SK-N-SH (cell line): ENCODE measurements around the gene DAGLA. TPM values are rescaled to one million over a fixed set of nuclear protein-coding genes. Genes with fewer than 3 reads are reported as not detected.

Experiments used
- CTCF ChIA-PET: fragments of 300-600, 350-600 bp; formaldehyde crosslinking; extraction: SDS; loops from one replicate; lab custom pipeline; 2021; lab: Yijun Ruan, JAX
- POLR2A ChIA-PET: fragments of 350-600 bp; sonication (Branson Sonifier 250); formaldehyde crosslinking; extraction: SDS; loops from one replicate; lab custom pipeline; 2020; ENCODE audit warnings: antibody characterized with exemption, inconsistent platforms; lab: Yijun Ruan, JAX
- DNase-seq: peaks from one replicate; pipeline ENCODE4 v3.0.0; 2012
- H2AFZ ChIP-seq: fragments of 200-600 bp; sonication (generic); 2 replicates; pipeline ENCODE4 v1.8.1; 2016; ENCODE audit warnings: antibody characterized with exemption, mild to moderate bottlenecking, low read depth
- H3F3A ChIP-seq: fragments of 200-600 bp; sonication (generic); replicated peaks from 2 replicates; pipeline ENCODE3; 2016; ENCODE audit warnings: antibody characterized with exemption, mild to moderate bottlenecking; ENCODE audit not compliant: insufficient read depth
- H3K27ac ChIP-seq, 2 experiments: fragments of 200-500 bp in 1 of 2; fragments of 200-600 bp in 1 of 2; sonication (Bioruptor generic) in 1 of 2; sonication (generic), shearing (Covaris generic) in 1 of 2; 2 replicates each; pipeline versions ENCODE4 v1.5.1 to v1.6.1; 2014 to 2016; ENCODE audit warnings: low read depth in 2 of 2, inconsistent platforms in 1 of 2, low read length in 1 of 2, mild to moderate bottlenecking in 1 of 2, mixed read lengths in 1 of 2
- H3K27me3 ChIP-seq: fragments of 200-600 bp; sonication (generic), shearing (Covaris generic); 2 replicates; pipeline ENCODE4 v1.6.1; 2016; ENCODE audit warnings: mixed run types; ENCODE audit not compliant: insufficient read depth
- H3K36me3 ChIP-seq, 2 experiments: fragments of 200-500 bp in 1 of 2; fragments of 200-600 bp in 1 of 2; sonication (Bioruptor generic) in 1 of 2; sonication (generic) in 1 of 2; replicated peaks in 1 of 2; 2 replicates each; pipeline versions ENCODE3 to v1.5.1; 2014 to 2016; ENCODE audit warnings: low read length in 1 of 2, mild to moderate bottlenecking in 1 of 2; ENCODE audit not compliant: insufficient read depth in 2 of 2, control insufficient read depth in 1 of 2
- H3K4me1 ChIP-seq, 2 experiments: fragments of 200-500 bp in 1 of 2; fragments of 200-600 bp in 1 of 2; sonication (Bioruptor generic) in 1 of 2; sonication (generic), shearing (Covaris generic) in 1 of 2; 2 replicates each; pipeline versions ENCODE4 v1.5.1 to v1.6.1; 2014 to 2016; ENCODE audit warnings: low read depth in 1 of 2, low read length in 1 of 2, mixed run types in 1 of 2; ENCODE audit not compliant: insufficient read depth in 2 of 2, control insufficient read depth in 1 of 2
- H3K4me2 ChIP-seq: fragments of 200-600 bp; sonication (generic), shearing (Covaris generic); 2 replicates; pipeline ENCODE4 v1.6.1; 2017; ENCODE audit warnings: mixed run types
- H3K4me3 ChIP-seq, 2 experiments: fragments of 200-500 bp in 1 of 2; fragments of 200-600 bp in 1 of 2; sonication (Bioruptor generic) in 1 of 2; sonication (generic), shearing (Covaris generic) in 1 of 2; 2 replicates each; pipeline versions ENCODE4 v1.5.1 to v1.8.1; 2014 to 2016; ENCODE audit warnings: low read depth in 2 of 2, inconsistent platforms in 1 of 2, low read length in 1 of 2, mild to moderate bottlenecking in 1 of 2, mixed read lengths in 1 of 2, moderate library complexity in 1 of 2
- H3K79me2 ChIP-seq: fragments of 200-600 bp; sonication (generic); 2 replicates; pipeline ENCODE4 v1.8.1; 2017; ENCODE audit warnings: mild to moderate bottlenecking; ENCODE audit not compliant: insufficient read depth
- H3K9ac ChIP-seq: fragments of 200-600 bp; sonication (generic); 2 replicates; pipeline ENCODE4 v1.6.1; 2017; ENCODE audit warnings: mixed run types
- H3K9me2 ChIP-seq: fragments of 200-600 bp; sonication (generic); 2 replicates; pipeline ENCODE4 v1.6.1; 2017; ENCODE audit warnings: mixed run types
- H3K9me3 ChIP-seq: fragments of 200-600 bp; sonication (generic); 2 replicates; pipeline ENCODE4 v1.6.1; 2017; ENCODE audit warnings: mixed run types, mild to moderate bottlenecking, moderate library complexity
- H4K20me1 ChIP-seq: fragments of 200-600 bp; sonication (generic); 2 replicates; pipeline ENCODE4 v1.6.1; 2017; ENCODE audit warnings: mild to moderate bottlenecking, mixed run types; ENCODE audit not compliant: insufficient read depth
- CHD2 ChIP-seq: fragments of 150-350 bp; IDR thresholded peaks from 2 replicates; pipeline ENCODE4 v1.6.1; 2018; ENCODE audit warnings: low read length; ENCODE audit not compliant: partially characterized antibody
- ELF1 ChIP-seq: IDR thresholded peaks from 2 replicates; pipeline ENCODE4 v1.4.0; 2012
- EP300 ChIP-seq, 2 experiments: IDR thresholded peaks; 2 replicates each; pipeline versions ENCODE4 v1.4.0 to v1.6.1; 2012; ENCODE audit warnings: borderline replicate concordance in 1 of 2, low read depth in 1 of 2, low read length in 1 of 2
- EZH2phosphoT487 ChIP-seq: fragments of 200-600 bp; sonication (generic); IDR thresholded peaks from 2 replicates; pipeline ENCODE4 v1.6.1; 2017; ENCODE audit warnings: low read depth, mixed run types, mild to moderate bottlenecking, antibody characterized with exemption, moderate library complexity, borderline replicate concordance
- FOSL2 ChIP-seq: IDR thresholded peaks from 2 replicates; pipeline ENCODE4 v1.4.0; 2012; ENCODE audit warnings: low read depth, mild to moderate bottlenecking, moderate library complexity, borderline replicate concordance
- FOXJ3 ChIP-seq: sonication (generic); formaldehyde crosslinking; IDR thresholded peaks from 2 replicates; pipeline ENCODE4 v1.5.1; 2020; ENCODE audit warnings: mild to moderate bottlenecking, missing genetic modification reagents
- GATA2 ChIP-seq: sonication (generic); formaldehyde crosslinking; IDR thresholded peaks from 2 replicates; pipeline ENCODE4 v1.5.0; 2020; ENCODE audit warnings: mild to moderate bottlenecking, missing genetic modification reagents
- IRF3 ChIP-seq: fragments of 150-350 bp; IDR thresholded peaks from 2 replicates; pipeline ENCODE4 v1.6.1; 2016; ENCODE audit warnings: mild to moderate bottlenecking, low read depth, low read length
- MAX ChIP-seq: IDR thresholded peaks from 2 replicates; pipeline ENCODE4 v1.4.0; 2012; ENCODE audit warnings: low read depth
- MXI1 ChIP-seq: IDR thresholded peaks from 2 replicates; pipeline ENCODE4 v1.6.1; 2012; ENCODE audit warnings: mild to moderate bottlenecking, low read depth, low read length, improper control_type of control experiment
- NFIC ChIP-seq: IDR thresholded peaks from 2 replicates; pipeline ENCODE4 v1.4.0; 2012; ENCODE audit warnings: borderline replicate concordance
- NRF1 ChIP-seq: IDR thresholded peaks from 2 replicates; pipeline ENCODE4 v1.6.1; 2012; ENCODE audit warnings: low read depth, mild to moderate bottlenecking, low read length
- PBX3 ChIP-seq: IDR thresholded peaks from 2 replicates; pipeline ENCODE4; 2012
- POLR2AphosphoS5 ChIP-seq: IDR thresholded peaks from 2 replicates; pipeline ENCODE4 v1.6.1; 2012; ENCODE audit warnings: low read depth, low read length
- SMC3 ChIP-seq: IDR thresholded peaks from 2 replicates; pipeline ENCODE4 v1.6.1; 2012; ENCODE audit warnings: low read depth, low read length, improper control_type of control experiment
- TAF1 ChIP-seq: IDR thresholded peaks from 2 replicates; pipeline ENCODE4 v1.6.1; 2012; ENCODE audit warnings: low read depth, mild to moderate bottlenecking, low read length, moderate library complexity, borderline replicate concordance
- TCF12 ChIP-seq: IDR thresholded peaks from 2 replicates; pipeline ENCODE4 v1.4.0; 2012
- TEAD4 ChIP-seq: IDR thresholded peaks from 2 replicates; pipeline ENCODE4 v1.4.0; 2012; ENCODE audit warnings: mild to moderate bottlenecking, borderline replicate concordance; ENCODE audit not compliant: insufficient read depth
- WGBS: methylation state at CpG from one replicate; pipeline ENCODE4 v1.1.6; 2017; ENCODE audit warnings: low lambda C conversion rate; 5-methylcytosine and 5-hydroxymethylcytosine counted together
- polyA plus RNA-seq, 3 experiments: library from polyadenylated mRNA; depleted of rRNA; stranded (reverse); fragments of >200 nt; gene quantifications; 2 replicates each; pipeline ENCODE4 v1.2.3, GENCODE V29; 2012

DAGLA gene
- polyA plus RNA-seq, 1 of the 3 experiments (the other 2 are of a cell fraction), result 3.3 TPM

DNA sequence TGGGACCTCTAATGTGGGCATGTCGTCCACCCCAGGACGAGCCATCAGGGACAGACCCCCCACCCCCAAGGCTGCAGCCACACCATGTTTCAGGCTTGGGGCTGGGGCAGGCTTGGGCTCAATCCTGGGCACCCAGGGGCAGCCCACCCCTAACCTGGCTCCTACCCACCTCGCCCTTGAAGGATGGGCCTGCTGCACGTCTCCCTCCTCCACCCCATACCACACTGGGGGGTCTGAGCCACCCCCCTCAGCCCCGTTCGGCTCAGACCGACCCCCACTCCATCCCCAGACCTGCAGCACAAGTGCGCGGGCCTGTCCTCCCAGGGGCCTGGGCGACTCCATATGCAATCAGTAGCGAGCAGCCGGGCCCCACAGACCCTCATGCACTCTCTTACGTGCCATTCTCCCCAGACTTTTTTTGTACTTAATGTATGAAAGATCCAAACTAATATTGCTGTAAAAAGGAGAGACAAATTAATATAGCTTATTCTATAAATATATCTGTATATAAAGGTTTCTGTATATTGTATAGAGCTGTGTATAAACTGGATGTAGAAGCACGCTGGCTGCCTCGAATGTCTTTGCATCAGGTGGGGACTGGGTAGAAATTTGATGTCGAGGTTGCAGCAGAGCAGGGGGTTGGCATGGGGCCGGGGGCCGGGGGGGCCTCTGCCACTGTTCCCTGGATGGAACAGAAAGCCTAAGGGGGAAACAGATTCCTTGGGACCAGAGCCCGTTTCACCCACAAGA is 66.4 kb downstream of the DAGLA start:
- no peaks in the 10 kb centered on the region for H3K9me3 ChIP-seq
- TF ChIP-seq EP300 (IDR thresholded peaks at IDR 0.05; ENCODE audit: borderline replicate concordance in 1 of 2, low read depth in 1 of 2, low read length in 1 of 2) (no peak), IRF3 (no peak), FOXJ3 (CRISPR knock-in tag) (no peak), TEAD4 (no peak), POLR2AphosphoS5 (no peak), SMC3 (no peak), MXI1 (no peak), GATA2 (CRISPR knock-in tag) (no peak), TCF12 (no peak), PBX3 (no peak), ELF1 (no peak), TAF1 (no peak), CHD2 (no peak), NRF1 (no peak), EZH2phosphoT487 (no peak), MAX (no peak), FOSL2 (no peak), NFIC (no peak)
- H3K4me1 ChIP-seq, result peaks cover 0 to 8% of the 10 kb centered on the region in 2 experiments; a peak in 1 of 4 replicates
- H3K36me3 ChIP-seq, result no peaks in the 10 kb centered on the region
- H2AFZ ChIP-seq, result no peak overlapping the region
- H3K79me2 ChIP-seq, result no peaks in the 10 kb centered on the region
- 76% methylated on average over 18 of the region's 19 CpGs for WGBS
- no peak for DNase-seq
- no peak overlapping the region for H3K9ac ChIP-seq
- no peaks in the 10 kb centered on the region for H3F3A ChIP-seq
- H3K9me2 ChIP-seq, result no peaks in the 10 kb centered on the region
- H3K4me2 ChIP-seq, result no peak overlapping the region
- POLR2A ChIA-PET, result interaction anchor here (0.8 to 2.5 kb wide), 6 partner anchors 40 to 366 kb away, joined by 3 to 23 read pairs (median 4); partner anchors contain the start of genes FEN1 and TMEM258
- no peaks in the 10 kb centered on the region for H4K20me1 ChIP-seq
- H3K27ac ChIP-seq, result no peak overlapping the region
- H3K4me3 ChIP-seq, result no peak overlapping the region
- H3K27me3 ChIP-seq, result no peaks in the 10 kb centered on the region
- CTCF ChIA-PET, result interaction anchor here (0.8 to 9.1 kb wide), 24 partner anchors 8 to 361 kb away, joined by 3 to 285 read pairs (median 8); partner anchors contain the start of genes FEN1 and TMEM258
